ENCODE results near the gene PCDHA10. TPM values are rescaled to one million over a fixed set of nuclear protein-coding genes. Genes with fewer than 3 reads are reported as not detected.

The PCDHA10 gene
- total RNA-seq, 1 experiment from 2014 or later = 10.8 TPM

GRCh38 chr5:140835622-140836510 is 19.8 kb upstream of the PCDHA10 start (continued):
- TF ChIP-seq PRDM15 (CRISPR knock-in tag; IDR thresholded peaks at IDR 0.05) = no peak
- TF ChIP-seq RELA (CRISPR knock-in tag; IDR thresholded peaks at IDR 0.05; ENCODE audit: borderline replicate concordance) = no peak
- TF ChIP-seq SP1 (CRISPR knock-in tag; conservative IDR thresholded peaks at IDR 0.05) = no peak
- TF ChIP-seq NFATC4 (CRISPR knock-in tag; IDR thresholded peaks at IDR 0.05) = no peak
- no peak for TF ChIP-seq ZNF512 (CRISPR knock-in tag; IDR thresholded peaks at IDR 0.05; ENCODE audit: borderline replicate concordance)
- no peak for TF ChIP-seq TEAD4 (CRISPR knock-in tag; IDR thresholded peaks at IDR 0.05)

- ChIA-PET CTCF (interaction anchor here (0.5 to 4.7 kb wide), 61 partner anchors 10 to 1652 kb away, joined by 3 to 61 read pairs (median 6); partner anchors contain the start of genes IK, NDUFA2, PCDHA1 and PCDHA10), POLR2A (interaction anchor here (0.6 kb wide), 1 partner anchor 424 kb away, joined by 6 read pairs; no protein-coding TSS in a partner anchor)
- H3K36me3 Mint-ChIP-seq = peaks cover 6% of the 10 kb centered on the region
- DNase-seq (ENCODE audit: low spot score) (peak; percentile 76), ATAC-seq (peak; percentile 85)
- H3K27me3 Mint-ChIP-seq (ENCODE audit: low read depth) = no peaks in the 10 kb centered on the region; the same call in 1 of the 2 replicates
- peak within 1 kb of the TSS; percentile 49 for H3K4me3 Mint-ChIP-seq
- H3K27ac Mint-ChIP-seq = no peak within 1 kb of the TSS
- H3K9me3 Mint-ChIP-seq = peaks cover 4% of the 10 kb centered on the region
- H3K4me1 Mint-ChIP-seq = peaks cover 7% of the 10 kb centered on the region; the same call in 1 of the 2 replicates
- TF ChIP-seq CTCF (IDR thresholded peaks at IDR 0.05) = peak; percentile 65
- no peak for TF ChIP-seq ARID4B (CRISPR knock-in tag; IDR thresholded peaks at IDR 0.05; ENCODE audit: borderline replicate concordance)
Measured at GRCh38 chr5:140840978-140841962, 14.4 kb upstream of the PCDHA10 start, which contains the start of gene PCDHA8. PCDHA8 (plus strand) TSS chr5:140841187; CDS start chr5:140841322, 135 bp downstream.

Data from WTC11 (cell line).